ENCODE data around the gene NEU3. TPM values are rescaled to one million over a fixed set of nuclear protein-coding genes. Genes with fewer than 3 reads are reported as not detected.

The NEU3 gene
- total RNA-seq, 2 donors from 2014 or later, result 19.4 to 26.2 TPM

GRCh38 chr11:74990941-74991340 is 2.2 kb downstream of the NEU3 start:
- Histone ChIP-seq H3K4me3 (no peak overlapping the region), H3K27ac (no peak overlapping the region), H3K4me1 (replicated peaks) (no peaks in the 10 kb centered on the region), H3K27me3 (replicated peaks; ENCODE audit: insufficient read depth) (no peaks in the 10 kb centered on the region), H3K9me3 (no peaks in the 10 kb centered on the region), H3K36me3 (no peaks in the 10 kb centered on the region)
- TF ChIP-seq POLR2A (IDR thresholded peaks at IDR 0.05), result no peak
- DNase-seq (ENCODE audit: low spot score), result no peak
- intact Hi-C loops (cut with DNase I), result no loop called here
- 36% methylated on average over 1 of the region's 1 CpG for WGBS

GRCh38 chr11:74992852-74993251 is 4.1 kb downstream of the NEU3 start:
- no peak overlapping the region for H3K4me3 ChIP-seq
- TF ChIP-seq POLR2A (IDR thresholded peaks at IDR 0.05) (no peak), CTCF (IDR thresholded peaks at IDR 0.05) (no peak), POLR2AphosphoS5 (IDR thresholded peaks at IDR 0.05) (no peak)
- 98% methylated on average over 5 of the region's 5 CpGs for WGBS
- no peak overlapping the region for H3K27ac ChIP-seq
- no peaks in the 10 kb centered on the region for H3K36me3 ChIP-seq
- H3K4me1 ChIP-seq (replicated peaks), result no peaks in the 10 kb centered on the region
- no peaks in the 10 kb centered on the region for H3K9me3 ChIP-seq
- DNase-seq (ENCODE audit: low spot score), result no peak
- intact Hi-C loops (cut with DNase I), result no loop called here
- H3K27me3 ChIP-seq (replicated peaks; ENCODE audit: insufficient read depth), result no peaks in the 10 kb centered on the region

DNA sequence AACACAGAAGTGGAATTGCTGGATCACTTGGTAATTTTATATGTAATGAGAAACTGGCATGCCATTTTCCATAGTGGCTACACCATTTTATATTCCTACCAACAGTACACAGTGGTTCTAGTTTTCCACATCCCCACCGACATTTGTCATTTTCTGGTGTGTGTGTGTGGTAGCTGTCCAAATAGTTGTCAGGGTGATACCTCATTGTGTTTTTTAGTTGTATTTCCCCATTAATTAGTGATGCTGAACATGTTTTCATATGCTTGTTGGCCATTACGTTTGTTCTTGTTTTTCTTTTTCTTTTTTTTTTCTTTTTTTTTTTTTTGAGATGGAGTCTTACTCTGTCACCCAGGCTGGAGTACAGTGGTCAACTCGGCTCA is 12.2 kb downstream of the NEU3 start:
- no peak for TF ChIP-seq CTCF (IDR thresholded peaks at IDR 0.05)
- no peak for TF ChIP-seq POLR2AphosphoS5 (IDR thresholded peaks at IDR 0.05)
- TF ChIP-seq POLR2A (IDR thresholded peaks at IDR 0.05), result no peak
- H3K27ac ChIP-seq, result no peak overlapping the region
- no peak overlapping the region for H3K4me3 ChIP-seq
- intact Hi-C loops (cut with DNase I), result no loop called here
- 90% methylated on average over 3 of the region's 3 CpGs for WGBS
- DNase-seq (ENCODE audit: low spot score), result no peak
- H3K36me3 ChIP-seq, result peaks cover 0 to 4% of the 10 kb centered on the region in 2 donors
- no peaks in the 10 kb centered on the region for H3K4me1 ChIP-seq (replicated peaks)
- H3K9me3 ChIP-seq, result no peaks in the 10 kb centered on the region
- H3K27me3 ChIP-seq (replicated peaks; ENCODE audit: insufficient read depth), result no peaks in the 10 kb centered on the region

DNA sequence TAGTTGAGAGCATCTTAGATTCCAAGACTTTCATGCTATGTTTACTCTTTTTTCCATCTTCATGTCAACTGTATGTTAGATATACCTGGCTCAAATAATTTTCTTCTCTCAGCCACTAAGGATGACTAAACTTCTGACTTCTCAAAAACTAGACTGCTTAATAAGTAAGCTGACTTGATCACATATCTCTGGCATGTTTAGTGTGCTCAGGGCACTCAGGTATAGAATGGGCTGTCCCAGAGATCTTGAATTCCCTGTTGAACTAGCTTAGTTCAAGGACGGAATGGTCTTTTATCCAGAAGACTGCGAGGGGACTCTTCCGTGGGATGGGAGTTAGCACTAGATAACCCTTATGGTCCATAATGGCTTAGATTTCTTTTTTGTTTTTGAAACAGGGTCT is 13.0 kb downstream of the NEU3 start:
- intact Hi-C loops (cut with DNase I), result no loop called here
- no peaks in the 10 kb centered on the region for H3K9me3 ChIP-seq
- H3K36me3 ChIP-seq, result peaks cover 0 to 4% of the 10 kb centered on the region in 2 donors
- no peak for TF ChIP-seq CTCF (IDR thresholded peaks at IDR 0.05)
- TF ChIP-seq POLR2A (IDR thresholded peaks at IDR 0.05), result no peak
- no peak for TF ChIP-seq POLR2AphosphoS5 (IDR thresholded peaks at IDR 0.05)
- H3K27me3 ChIP-seq (replicated peaks; ENCODE audit: insufficient read depth), result no peaks in the 10 kb centered on the region
- H3K27ac ChIP-seq, result no peak overlapping the region
- WGBS, result 79% methylated on average over 3 of the region's 3 CpGs
- DNase-seq (ENCODE audit: low spot score), result no peak
- H3K4me1 ChIP-seq (replicated peaks), result no peaks in the 10 kb centered on the region
- no peak overlapping the region for H3K4me3 ChIP-seq

GRCh38 chr11:75002516-75002915 is 13.8 kb downstream of the NEU3 start:
- Histone ChIP-seq H3K4me3 (no peak overlapping the region), H3K27ac (no peak overlapping the region), H3K36me3 (peaks cover 0 to 4% of the 10 kb centered on the region in 2 donors), H3K4me1 (replicated peaks) (no peaks in the 10 kb centered on the region), H3K27me3 (replicated peaks; ENCODE audit: insufficient read depth) (no peaks in the 10 kb centered on the region), H3K9me3 (no peaks in the 10 kb centered on the region)
- intact Hi-C loops (cut with DNase I), result no loop called here
- TF ChIP-seq POLR2AphosphoS5 (IDR thresholded peaks at IDR 0.05), result no peak
- TF ChIP-seq POLR2A (IDR thresholded peaks at IDR 0.05), result no peak
- no peak for TF ChIP-seq CTCF (IDR thresholded peaks at IDR 0.05)
- no peak for DNase-seq (ENCODE audit: low spot score)
- 94% methylated on average over 1 of the region's 1 CpG for WGBS

All from prostate gland (tissue), 2 donors.